GM21576 (cell line): Measurements from ENCODE around the gene TANK.

Experiments used
- ATAC-seq: cut with Tn5 transposase; IDR thresholded peaks from one replicate; pipeline ENCODE4 v1.9.1; 2021; ENCODE audit warnings: mild to moderate bottlenecking, moderate library complexity; ENCODE audit not compliant: unreplicated experiment

TANK gene, protein sequence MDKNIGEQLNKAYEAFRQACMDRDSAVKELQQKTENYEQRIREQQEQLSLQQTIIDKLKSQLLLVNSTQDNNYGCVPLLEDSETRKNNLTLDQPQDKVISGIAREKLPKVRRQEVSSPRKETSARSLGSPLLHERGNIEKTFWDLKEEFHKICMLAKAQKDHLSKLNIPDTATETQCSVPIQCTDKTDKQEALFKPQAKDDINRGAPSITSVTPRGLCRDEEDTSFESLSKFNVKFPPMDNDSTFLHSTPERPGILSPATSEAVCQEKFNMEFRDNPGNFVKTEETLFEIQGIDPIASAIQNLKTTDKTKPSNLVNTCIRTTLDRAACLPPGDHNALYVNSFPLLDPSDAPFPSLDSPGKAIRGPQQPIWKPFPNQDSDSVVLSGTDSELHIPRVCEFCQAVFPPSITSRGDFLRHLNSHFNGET

DNA sequence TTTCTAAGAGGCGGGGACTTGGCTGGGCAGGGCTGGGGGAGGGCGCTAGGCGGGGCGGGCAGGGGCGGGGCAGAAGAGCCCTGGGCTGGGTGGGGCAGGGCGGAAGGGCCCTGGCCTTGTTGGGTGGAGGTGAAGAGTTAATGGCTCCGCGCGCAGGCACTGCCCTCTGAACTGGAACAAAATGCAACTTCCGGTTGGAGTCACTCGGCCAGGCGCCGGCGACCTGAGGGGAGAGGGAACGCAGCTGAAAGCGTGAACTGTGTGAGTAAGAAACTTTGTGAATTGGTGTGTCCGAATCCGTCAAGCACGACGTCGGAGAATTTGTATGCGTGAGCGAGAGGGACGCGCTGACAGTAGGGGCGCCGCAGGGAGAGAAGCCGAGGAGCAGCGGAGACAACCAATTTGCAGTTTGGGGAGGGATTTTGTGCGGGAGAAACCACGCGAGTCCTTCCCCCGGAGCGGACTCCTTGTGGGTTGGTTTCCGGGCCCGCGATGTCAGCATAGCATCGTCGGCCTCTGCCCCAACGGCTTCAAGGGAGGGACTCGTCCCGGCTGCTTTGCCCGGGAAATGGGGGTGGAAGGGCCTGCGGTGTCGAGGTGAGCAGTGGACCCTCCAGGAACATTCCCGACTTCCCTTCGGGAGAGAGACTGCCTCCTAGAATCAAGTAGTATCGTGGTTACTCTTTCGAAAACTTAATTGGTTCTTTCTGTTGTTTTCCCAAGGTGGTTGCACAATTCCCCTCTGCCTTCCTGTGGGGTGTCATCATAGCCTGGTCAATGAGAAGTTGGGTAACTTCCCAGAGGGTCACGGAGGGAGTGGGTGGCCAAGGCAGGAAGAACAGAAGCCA is at the start of gene TANK:
TSS of gene TANK (plus strand) at position 203 of the 848 bp plus-strand sequence. CDS start 19,235 bp downstream, outside the sequence.
- ATAC-seq: peak; percentile 92

DNA sequence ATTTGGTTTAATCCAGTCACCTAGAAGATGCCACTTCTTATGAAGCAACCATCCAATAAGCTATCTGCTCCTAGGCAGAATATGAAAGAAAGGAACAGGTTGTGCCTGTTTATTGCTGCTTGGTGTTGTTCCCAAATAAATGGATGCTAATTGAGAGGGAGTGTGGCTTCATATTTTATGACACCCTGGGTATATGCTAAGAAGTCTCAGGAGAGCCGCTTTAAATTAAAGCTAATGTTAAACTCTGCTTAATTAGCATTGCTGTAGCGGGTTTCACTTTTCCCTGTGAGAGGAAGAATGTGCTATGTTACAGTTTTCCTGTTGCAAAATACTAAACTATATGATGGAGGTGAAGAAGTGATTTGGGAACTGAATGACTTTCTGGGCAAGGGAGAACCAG is 48.7 kb upstream of the TANK start:
- ATAC-seq: no peak

DNA sequence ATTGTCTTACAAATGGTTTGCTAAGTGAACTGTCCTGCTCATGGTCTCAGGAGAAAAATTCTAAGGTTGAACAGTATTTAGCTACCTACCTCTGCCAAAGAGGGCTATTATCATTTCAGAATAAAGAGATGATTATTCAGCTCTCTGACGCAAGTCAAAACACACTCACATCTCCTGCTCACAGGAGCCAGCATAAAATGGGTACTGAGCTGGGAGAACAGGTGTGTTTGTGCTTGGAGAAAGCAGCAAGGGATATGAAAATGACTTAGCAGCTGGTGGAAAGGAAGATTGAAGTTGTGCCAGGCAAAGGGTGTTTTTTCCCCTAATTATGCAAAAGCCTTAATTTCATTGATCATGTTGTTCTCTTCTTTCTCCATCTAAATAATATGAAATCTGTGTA is 47.3 kb upstream of the TANK start:
- no peak for ATAC-seq

DNA sequence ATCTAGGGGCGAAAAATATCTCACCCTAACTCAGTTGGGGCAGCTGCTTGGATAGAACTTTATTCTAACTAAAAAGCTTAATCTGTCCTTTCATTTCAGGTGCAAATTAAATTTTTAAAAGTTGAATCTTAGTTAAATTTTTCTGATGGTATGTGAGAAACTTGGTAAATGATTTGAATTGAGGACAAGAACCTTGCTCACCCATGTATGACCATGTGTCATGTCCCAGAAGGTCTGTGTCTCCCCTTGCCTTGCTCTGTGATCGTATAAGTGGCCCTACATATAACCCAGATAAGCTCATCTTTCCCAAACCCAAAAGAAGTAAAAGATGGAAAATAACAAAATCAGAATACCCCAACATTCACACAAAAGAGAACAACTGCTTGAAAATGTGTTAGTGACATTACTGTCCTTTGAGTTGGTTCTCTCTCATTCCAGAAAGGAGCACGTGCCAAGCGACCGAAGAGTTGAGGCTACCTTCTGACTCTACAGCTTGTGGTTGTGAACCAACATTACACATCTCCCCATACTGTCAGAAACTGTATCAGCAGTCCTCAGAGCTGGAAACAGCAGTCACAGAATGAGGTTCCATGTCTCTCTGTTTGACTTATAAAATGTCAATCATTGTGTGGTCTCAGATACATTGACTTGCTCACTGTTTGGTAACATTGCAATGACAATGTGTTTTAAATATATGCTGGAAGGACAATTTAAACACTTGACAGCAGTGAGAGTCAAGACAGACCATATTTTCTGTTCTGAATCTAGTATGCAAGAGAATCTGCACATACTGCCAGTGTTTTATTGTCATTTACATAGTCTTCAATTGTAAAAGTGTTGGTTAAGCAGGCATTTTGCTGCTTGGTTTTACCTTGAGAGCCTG is 46.3 kb upstream of the TANK start:
- no peak for ATAC-seq

DNA sequence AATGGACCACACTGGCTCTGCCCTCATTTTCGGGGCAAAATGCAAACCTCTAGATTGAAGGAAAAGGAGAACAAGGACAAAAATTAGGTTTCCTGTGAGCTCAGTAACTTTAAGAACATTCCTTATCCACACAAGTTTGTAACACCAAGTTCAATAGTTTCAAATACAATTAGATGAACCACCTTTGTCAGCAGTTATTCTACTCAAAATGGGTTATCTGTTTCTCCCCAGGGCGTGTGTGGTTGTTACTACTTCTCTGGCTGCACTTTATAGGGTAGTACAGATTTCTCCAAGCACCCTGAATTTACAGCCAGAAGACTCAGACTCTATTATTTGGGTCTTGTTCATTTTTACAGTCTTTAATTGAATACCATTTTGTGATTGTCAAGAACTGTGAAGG is 45.0 kb upstream of the TANK start:
- ATAC-seq: no peak

DNA sequence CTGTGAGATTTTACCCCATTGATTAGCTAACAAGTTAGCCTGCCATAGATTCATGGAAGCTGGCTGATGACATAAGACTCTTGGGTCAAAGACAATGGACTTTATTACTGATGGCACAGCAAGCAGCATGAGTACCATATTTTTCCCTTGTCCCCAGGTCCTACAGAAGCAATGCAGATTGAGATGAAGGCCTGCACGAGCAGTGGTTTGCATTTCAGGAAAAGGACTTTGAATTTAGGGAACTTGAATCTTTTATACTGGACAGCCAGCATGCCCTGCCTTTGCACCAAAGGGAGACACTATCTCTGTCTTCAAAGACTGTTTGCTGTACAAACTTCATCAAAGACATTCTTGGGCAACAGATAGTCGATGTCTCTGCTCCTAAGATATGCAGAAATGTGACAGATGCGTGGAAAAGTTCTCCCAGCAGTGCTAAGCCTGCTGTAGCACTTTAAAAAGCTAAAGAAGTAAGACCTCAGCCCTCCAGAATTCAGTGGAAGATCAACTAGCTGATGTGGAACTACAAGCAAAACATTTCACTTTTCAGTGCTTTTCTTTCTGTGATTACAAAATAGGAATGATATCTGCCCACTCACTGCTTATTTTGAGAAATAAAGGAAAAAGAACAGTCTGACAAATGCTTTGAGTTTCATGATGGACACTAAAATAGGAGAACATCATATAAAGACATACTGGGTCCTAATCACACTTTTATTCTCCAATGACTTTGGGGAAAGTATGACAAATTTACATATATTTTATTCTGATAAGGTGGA is 44.4 kb upstream of the TANK start:
- ATAC-seq: no peak

DNA sequence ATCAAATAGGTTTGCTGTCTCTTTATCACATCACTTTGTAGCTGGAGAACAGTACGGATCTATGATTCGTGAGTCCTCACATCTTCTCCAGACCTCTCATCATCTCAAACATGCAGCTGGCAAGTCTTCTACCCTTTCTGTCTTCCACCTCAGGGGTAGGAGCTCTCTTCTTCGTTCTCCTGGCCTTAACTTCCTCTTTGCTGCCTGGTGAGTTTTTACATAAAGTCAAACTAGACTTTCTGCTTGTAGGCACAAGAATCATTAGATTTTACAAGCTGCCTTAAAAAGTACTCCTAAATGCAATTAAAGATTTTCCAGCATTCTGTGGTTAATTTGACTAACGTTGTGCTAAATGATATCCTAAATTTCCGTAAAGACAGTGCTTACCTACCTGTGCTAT is 43.7 kb upstream of the TANK start:
- no peak for ATAC-seq

DNA sequence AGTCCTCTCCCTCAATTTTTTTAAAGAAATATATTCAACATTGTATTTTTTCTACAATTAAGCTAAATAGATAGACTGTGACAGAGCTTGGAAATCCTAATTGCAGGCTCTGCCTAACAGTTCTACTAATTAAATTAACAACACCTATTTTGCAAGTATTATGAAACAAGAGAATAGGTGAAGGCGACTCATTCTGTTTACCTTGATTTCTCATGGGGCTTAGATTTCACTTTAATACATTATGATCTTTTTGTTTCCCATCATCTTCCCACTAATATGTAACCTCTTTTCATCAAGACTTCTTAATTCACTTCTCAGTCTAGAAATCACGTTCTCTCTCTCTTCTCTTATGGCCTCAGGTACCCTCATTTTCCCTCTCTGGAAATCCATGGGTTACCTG is 42.7 kb upstream of the TANK start:
- no peak for ATAC-seq

DNA sequence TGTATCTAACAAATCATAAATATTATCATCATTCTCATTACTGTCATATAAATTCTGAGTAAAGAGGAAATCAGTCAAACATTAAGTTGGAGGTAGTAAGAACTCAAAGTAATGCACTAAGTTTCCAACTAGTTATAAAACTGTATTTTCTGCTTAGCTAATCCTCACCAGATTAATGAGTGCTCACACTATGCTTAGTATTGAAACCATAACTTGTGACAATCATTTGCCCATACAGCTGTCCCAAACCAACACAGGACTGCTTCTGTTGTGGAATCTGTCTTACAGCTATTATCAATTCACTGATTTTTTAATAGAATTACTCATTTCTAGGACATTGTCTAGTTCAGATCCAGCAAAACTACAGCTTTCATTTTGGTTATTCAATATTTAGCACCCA is 41.5 kb upstream of the TANK start:
- no peak for ATAC-seq

DNA sequence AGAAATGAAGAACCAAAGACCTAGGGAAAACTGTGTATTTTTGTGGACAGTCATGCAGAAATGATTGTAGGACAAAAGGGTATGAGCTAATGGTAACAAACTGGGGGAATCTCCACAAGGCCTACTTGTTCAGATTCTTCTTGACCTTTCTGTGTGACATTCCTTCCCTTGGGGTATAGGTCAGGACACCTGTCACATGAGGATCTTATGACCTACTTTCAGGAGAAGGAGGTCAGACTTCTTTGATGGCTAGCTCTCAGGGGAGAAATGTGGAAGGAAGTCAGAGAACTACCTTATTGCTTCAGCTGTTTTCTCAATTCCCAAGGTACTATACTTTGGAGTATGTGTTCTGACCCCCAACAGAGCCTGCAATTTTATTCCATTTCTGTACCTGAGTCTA is 40.7 kb upstream of the TANK start:
- ATAC-seq: no peak

DNA sequence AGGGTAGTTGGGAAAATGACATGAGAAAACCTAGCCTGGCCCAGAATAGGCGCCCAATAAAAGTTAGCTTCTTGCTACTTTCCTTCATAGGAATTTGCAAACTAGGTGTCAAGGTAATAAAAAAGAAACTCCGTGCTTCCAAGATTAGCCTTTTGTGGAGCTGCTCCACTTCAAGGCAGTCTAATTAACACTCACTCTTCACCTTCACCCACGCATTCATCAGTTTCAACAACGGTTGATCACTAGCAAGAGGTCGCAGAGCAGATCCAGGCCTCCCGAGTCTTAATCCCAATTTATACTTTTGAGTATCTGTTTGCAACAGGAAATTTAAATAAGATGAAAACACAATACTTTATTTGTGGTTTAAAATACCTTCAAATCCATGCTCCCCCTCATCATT is 39.5 kb upstream of the TANK start:
- no peak for ATAC-seq

DNA sequence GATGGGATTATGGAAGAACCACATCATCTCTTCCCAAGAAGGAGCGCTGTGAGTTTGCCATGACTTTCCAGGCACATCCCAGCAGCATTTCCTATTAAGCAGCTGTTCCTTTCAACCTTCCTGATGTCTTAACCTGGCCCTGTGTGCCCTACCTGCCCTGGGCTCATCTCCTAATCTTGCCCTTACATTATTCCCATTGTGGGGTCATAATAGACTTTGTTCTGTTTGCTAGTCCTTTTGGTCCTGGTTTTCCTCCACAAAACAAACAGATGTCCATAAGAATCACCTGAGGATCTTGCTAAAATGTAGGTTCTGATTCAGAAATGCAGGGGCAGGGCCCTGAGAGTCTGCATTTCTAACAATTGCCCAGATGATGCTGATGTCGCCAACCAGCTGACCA is 38.6 kb upstream of the TANK start:
- ATAC-seq: no peak

DNA sequence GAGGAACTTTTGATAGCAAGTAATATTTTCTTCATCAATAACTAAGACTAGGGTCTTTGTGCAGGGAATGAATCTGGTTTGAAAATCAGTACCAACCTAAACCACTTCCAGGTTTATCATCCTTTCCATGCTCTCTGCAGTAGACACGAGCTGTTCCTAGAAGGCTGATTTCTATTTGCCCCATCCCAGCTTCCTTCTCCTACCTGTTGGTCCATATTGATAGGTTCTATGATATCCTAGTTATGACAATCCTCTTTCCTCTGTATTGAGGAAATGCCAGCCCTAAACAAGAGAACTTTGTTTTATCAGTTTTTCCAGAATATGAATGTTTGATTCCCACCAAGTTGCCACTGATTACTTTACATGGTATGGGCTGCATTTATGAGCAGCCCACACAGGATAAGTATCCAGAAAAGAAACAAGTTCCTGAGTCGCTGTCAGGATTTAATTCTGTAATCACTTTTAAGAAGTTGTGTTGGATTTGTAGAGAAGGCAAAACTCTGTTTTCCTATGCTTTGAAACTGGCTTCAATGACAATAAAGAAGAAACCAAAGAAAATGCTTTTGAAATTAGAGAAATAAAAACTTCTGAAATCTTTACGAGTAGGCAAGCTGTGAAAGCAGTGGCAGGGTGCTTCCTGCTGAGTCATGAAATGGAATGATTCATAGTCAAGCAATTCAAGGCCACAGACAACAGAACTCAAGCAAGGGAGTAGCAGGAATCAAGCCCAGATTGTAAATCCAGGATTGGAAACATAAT is 37.3 kb upstream of the TANK start:
- ATAC-seq: peak; percentile 56

DNA sequence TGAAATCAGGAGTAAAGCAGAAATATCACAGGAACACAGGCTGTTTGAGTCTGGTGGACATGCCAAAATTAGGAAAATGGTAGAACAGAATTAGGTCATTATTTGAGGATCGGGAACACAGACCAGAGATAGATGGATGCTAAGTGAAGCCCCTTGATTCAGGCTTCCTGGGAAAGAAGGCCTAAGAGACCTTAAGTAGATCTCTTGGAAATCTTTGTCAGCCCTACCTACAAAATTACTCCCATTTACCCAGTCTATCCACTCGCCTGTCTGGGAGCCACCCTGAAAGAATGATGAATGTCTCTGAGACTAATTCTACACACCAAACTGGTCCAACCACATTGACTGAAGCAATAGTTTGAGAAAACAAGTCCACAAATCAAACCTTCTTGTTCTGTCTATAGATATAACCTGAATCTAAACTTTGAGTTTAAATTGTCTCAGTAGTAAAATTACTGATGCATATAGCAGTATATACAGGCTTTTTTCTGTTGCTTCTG is 36.6 kb upstream of the TANK start:
- no peak for ATAC-seq

DNA sequence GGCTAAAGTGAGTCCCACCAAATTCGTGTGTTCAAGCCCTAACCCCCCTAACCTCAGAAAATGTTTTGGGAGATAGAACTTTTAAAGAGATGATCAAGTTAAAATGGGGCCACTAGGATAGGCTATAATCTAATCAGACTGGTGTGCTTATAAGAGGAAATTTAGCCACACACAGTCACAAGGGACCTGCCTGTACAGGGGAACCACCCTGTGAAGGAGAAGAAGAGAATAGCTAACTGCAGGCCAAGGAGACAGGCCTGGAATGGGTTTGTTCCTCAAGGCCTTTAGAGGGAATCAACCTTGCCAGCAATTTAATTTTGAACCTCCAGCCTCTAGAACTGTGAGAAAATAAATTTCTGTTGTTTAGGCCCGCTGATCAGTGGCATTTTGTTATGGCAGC is 36.0 kb upstream of the TANK start:
- peak; percentile 47 for ATAC-seq

DNA sequence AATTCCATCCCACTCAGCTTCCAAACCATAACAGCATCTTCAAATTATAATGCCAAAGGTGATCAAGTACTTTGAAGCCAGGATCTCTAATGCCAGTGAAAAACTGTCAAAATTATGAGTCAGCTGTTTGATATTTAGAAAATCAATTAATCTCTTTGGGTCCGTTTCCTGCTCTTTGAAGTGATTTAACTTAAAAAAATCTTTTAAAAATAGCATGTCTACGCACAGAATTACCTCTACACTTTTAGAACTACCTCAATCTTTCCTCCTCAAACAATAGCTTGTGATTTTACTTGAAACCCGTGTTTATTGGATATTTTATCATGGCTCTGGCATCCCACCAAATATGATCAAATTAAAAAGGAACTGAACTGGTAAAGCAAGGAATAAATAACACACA is 31.3 kb upstream of the TANK start:
- ATAC-seq: no peak

DNA sequence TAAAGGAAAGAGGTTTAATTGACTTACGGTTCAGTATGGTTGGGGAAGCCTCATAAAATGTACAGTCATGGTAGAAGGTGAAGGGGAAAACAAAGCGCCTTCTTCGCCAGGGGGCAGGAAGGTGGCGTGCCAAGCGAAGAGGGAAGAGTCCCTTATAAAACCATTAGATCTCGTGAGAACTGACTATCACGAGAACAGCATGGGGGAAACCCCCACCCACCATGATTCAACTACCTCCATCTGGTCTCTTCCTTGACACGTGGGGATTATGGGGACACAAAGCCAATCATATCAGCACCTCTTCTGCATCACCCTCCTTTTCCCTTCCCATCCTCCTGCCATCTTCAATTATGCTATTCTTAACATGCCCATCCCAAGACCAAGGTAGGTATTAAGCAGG is 29.9 kb upstream of the TANK start:
- no peak for ATAC-seq

DNA sequence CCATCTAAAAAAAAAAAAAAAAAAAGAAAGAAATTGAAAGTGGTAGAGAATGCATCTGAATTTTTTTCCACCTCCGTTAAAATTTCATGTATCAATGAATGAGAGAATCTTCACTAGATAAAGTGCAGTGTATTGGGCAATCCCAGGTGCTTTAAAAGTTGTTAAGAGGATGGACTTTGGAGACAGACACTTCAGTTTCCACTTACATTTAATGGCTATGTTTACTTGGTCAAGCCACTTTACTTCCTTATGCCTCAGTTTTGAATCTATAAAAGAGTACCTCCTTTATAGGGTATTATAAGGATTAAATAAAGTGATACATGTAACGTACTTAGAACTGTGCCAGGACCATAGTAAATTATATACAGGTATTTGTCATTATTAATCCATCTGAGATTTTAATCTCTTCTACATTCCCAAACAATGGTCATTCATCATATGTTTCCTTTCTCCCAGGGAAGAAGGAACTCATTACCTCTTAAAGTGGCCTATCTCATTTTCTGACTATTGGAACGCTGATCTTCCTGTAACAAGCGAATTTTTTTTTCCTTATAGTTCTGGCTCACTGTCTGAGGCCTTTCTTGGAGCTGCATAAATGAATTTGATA is 29.1 kb upstream of the TANK start:
- ATAC-seq: no peak

DNA sequence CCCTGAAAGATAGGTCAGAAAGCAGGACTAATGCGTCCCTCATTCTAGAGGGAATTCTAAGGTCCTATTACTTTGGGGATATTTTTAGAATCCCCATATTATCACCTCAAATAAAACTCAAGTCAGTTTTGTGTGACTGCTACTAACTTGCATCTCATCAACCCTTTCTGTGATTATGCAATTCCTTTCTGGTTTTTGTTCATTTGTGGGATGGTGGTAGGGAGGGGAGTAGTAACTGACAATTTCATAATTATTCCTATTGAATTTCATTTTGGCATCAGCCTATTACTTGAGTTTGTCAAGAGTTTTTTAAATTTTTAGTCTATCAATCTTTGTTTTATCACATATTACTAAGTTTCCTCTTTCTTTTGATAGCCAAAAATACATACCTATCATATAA is 28.4 kb upstream of the TANK start:
- ATAC-seq: no peak
